ENCODE measurements around the gene NOC4L. TPM values are rescaled to one million over a fixed set of nuclear protein-coding genes. Genes with fewer than 3 reads are reported as not detected.

Gene NOC4L
- total RNA-seq, 4 donors from 2014 or later = 10.4 to 15.4 (median 11.5) TPM

GRCh38 chr12:132114667-132115066, 29.6 kb upstream of the NOC4L start:
- peaks cover 36 to 95% (median 82%) of the 10 kb centered on the region in 4 donors for H3K36me3 ChIP-seq
- intact Hi-C loops (cut with DNase I) = no loop called here

GRCh38 chr12:132115500-132115899, 28.8 kb upstream of the NOC4L start:
- 97% methylated on average over 9 of the region's 9 CpGs for WGBS
- peaks cover 28 to 95% (median 79%) of the 10 kb centered on the region in 4 donors for H3K36me3 ChIP-seq
- DNase-seq (ENCODE audit: extremely low spot score) = no peak

More at GRCh38 chr12:132114667-132115066, 29.6 kb upstream of the NOC4L start:
- H3K4me3 ChIP-seq = no peak overlapping the region
- H3K27ac ChIP-seq (replicated peaks in 1 of 4) = no peak overlapping the region
- TF ChIP-seq CTCF (IDR thresholded peaks at IDR 0.05) (no peak), POLR2A (IDR thresholded peaks at IDR 0.05; ENCODE audit: low read depth) (no peak), POLR2AphosphoS5 (IDR thresholded peaks at IDR 0.05) (no peak), EP300 (IDR thresholded peaks at IDR 0.05) (no peak)
- H3K27me3 ChIP-seq = no peaks in the 10 kb centered on the region
- 89% methylated on average over 6 of the region's 6 CpGs for WGBS
- H3K4me1 ChIP-seq = no peaks in the 10 kb centered on the region
- no peaks in the 10 kb centered on the region for H3K9me3 ChIP-seq
- no peak for DNase-seq (ENCODE audit: extremely low spot score)

GRCh38 chr12:132116709-132117557, 27.3 kb upstream of the NOC4L start:
- Histone ChIP-seq H3K36me3 (peaks cover 32 to 95% (median 79%) of the 10 kb centered on the region in 4 donors), H3K4me3 (no peak overlapping the region), H3K27me3 (no peaks in the 10 kb centered on the region), H3K27ac (replicated peaks in 1 of 4) (no peak overlapping the region), H3K4me1 (no peaks in the 10 kb centered on the region), H3K9me3 (no peaks in the 10 kb centered on the region)
- no peak for DNase-seq (ENCODE audit: extremely low spot score)
- intact Hi-C loops (cut with DNase I) = no loop called here
- WGBS = 98% methylated on average over 25 of the region's 58 CpGs
- no peak for TF ChIP-seq EP300 (IDR thresholded peaks at IDR 0.05)

More at GRCh38 chr12:132115500-132115899, 28.8 kb upstream of the NOC4L start:
- Histone ChIP-seq H3K4me1 (no peaks in the 10 kb centered on the region), H3K27me3 (no peaks in the 10 kb centered on the region), H3K9me3 (no peaks in the 10 kb centered on the region), H3K4me3 (no peak overlapping the region), H3K27ac (replicated peaks in 1 of 4) (no peak overlapping the region)
- TF ChIP-seq EP300 (IDR thresholded peaks at IDR 0.05) (no peak), POLR2AphosphoS5 (IDR thresholded peaks at IDR 0.05) (no peak), CTCF (IDR thresholded peaks at IDR 0.05) (no peak), POLR2A (IDR thresholded peaks at IDR 0.05; ENCODE audit: low read depth) (no peak)
- intact Hi-C loops (cut with DNase I) = no loop called here

- no peak overlapping the region for H3K4me3 ChIP-seq
- no peak for TF ChIP-seq EP300 (IDR thresholded peaks at IDR 0.05)
- no peak for TF ChIP-seq CTCF (IDR thresholded peaks at IDR 0.05)
- no peak for TF ChIP-seq POLR2AphosphoS5 (IDR thresholded peaks at IDR 0.05)
- TF ChIP-seq POLR2A (IDR thresholded peaks at IDR 0.05; ENCODE audit: low read depth) = no peak
- no peaks in the 10 kb centered on the region for H3K27me3 ChIP-seq
- peaks cover 34 to 95% (median 83%) of the 10 kb centered on the region in 4 donors for H3K36me3 ChIP-seq
- WGBS = 94% methylated on average over 10 of the region's 10 CpGs
- no peak overlapping the region for H3K27ac ChIP-seq (replicated peaks in 1 of 4)
- H3K4me1 ChIP-seq = no peaks in the 10 kb centered on the region
- intact Hi-C loops (cut with DNase I) = no loop called here
- DNase-seq (ENCODE audit: extremely low spot score) = no peak
- H3K9me3 ChIP-seq = no peaks in the 10 kb centered on the region
Observed at GRCh38 chr12:132117558-132117875, 26.7 kb upstream of the NOC4L start.

GRCh38 chr12:132118876-132119275, 25.4 kb upstream of the NOC4L start:
- Histone ChIP-seq H3K4me1 (no peaks in the 10 kb centered on the region), H3K36me3 (peaks cover 28 to 97% (median 84%) of the 10 kb centered on the region in 4 donors), H3K27me3 (no peaks in the 10 kb centered on the region), H3K27ac (replicated peaks in 1 of 4) (no peak overlapping the region), H3K9me3 (no peaks in the 10 kb centered on the region), H3K4me3 (no peak overlapping the region)
- 94% methylated on average over 16 of the region's 22 CpGs for WGBS
- intact Hi-C loops (cut with DNase I) = no loop called here
- no peak for TF ChIP-seq POLR2AphosphoS5 (IDR thresholded peaks at IDR 0.05)
- no peak for TF ChIP-seq POLR2A (IDR thresholded peaks at IDR 0.05; ENCODE audit: low read depth)
- TF ChIP-seq CTCF (IDR thresholded peaks at IDR 0.05) = no peak
- TF ChIP-seq EP300 (IDR thresholded peaks at IDR 0.05) = no peak
- DNase-seq (ENCODE audit: extremely low spot score) = no peak
